ENCODE data around the gene CNTNAP2.

GRCh38 chr7:148299350-148300276 lies 2183.0 kb downstream of the CNTNAP2 start:
- no peak for TF ChIP-seq POLR2AphosphoS5 (IDR thresholded peaks at IDR 0.05; ENCODE audit: borderline replicate concordance, low read depth, low read length)
- TF ChIP-seq EZH2 (IDR thresholded peaks at IDR 0.05), result no peak
